ENCODE measurements around the gene CAMKMT. TPM values are rescaled to one million over a fixed set of nuclear protein-coding genes. Genes with fewer than 3 reads are reported as not detected.

The CAMKMT gene
- total RNA-seq, 4 donors from 2014 or later: 2.9 to 18.8 (median 11.2) TPM

GRCh38 chr2:44763275-44763782 lies 401.6 kb downstream of the CAMKMT start:
- H3K27ac ChIP-seq: no peak overlapping the region
- H3K4me1 ChIP-seq: no peaks in the 10 kb centered on the region
- TF ChIP-seq POLR2A (IDR thresholded peaks at IDR 0.05) (no peak), CTCF (IDR thresholded peaks at IDR 0.05) (no peak)
- no peaks in the 10 kb centered on the region for H3K9me3 ChIP-seq
- intact Hi-C loops (cut with DNase I; ENCODE audit: low total_unique reads): no loop called here
- H3K4me3 ChIP-seq: no peak overlapping the region
- no peaks in the 10 kb centered on the region for H3K36me3 ChIP-seq
- DNase-seq: no peak
- H3K27me3 ChIP-seq: no peaks in the 10 kb centered on the region

GRCh38 chr2:44766220-44766619 lies 404.5 kb downstream of the CAMKMT start:
- Histone ChIP-seq H3K4me1 (no peaks in the 10 kb centered on the region), H3K4me3 (no peak overlapping the region), H3K27me3 (no peaks in the 10 kb centered on the region), H3K9me3 (no peaks in the 10 kb centered on the region), H3K27ac (no peak overlapping the region), H3K36me3 (no peaks in the 10 kb centered on the region)
- intact Hi-C loops (cut with DNase I; ENCODE audit: low total_unique reads): no loop called here
- DNase-seq: no peak
- TF ChIP-seq POLR2A (IDR thresholded peaks at IDR 0.05) (no peak), CTCF (IDR thresholded peaks at IDR 0.05) (no peak)

- Histone ChIP-seq H3K27ac (no peak overlapping the region), H3K9me3 (no peaks in the 10 kb centered on the region), H3K27me3 (no peaks in the 10 kb centered on the region), H3K4me3 (no peak overlapping the region), H3K36me3 (no peaks in the 10 kb centered on the region), H3K4me1 (no peaks in the 10 kb centered on the region)
- DNase-seq: no peak
- TF ChIP-seq CTCF (IDR thresholded peaks at IDR 0.05) (no peak), POLR2A (IDR thresholded peaks at IDR 0.05) (no peak)
- intact Hi-C loops (cut with DNase I; ENCODE audit: low total_unique reads): no loop called here
Observed at GRCh38 chr2:44766777-44767176, 405.0 kb downstream of the CAMKMT start.

GRCh38 chr2:44767691-44768090 lies 405.9 kb downstream of the CAMKMT start:
- no peak overlapping the region for H3K4me3 ChIP-seq
- H3K36me3 ChIP-seq: no peaks in the 10 kb centered on the region
- DNase-seq: no peak
- H3K27me3 ChIP-seq: no peaks in the 10 kb centered on the region
- H3K9me3 ChIP-seq: no peaks in the 10 kb centered on the region
- H3K4me1 ChIP-seq: no peaks in the 10 kb centered on the region
- intact Hi-C loops (cut with DNase I; ENCODE audit: low total_unique reads): no loop called here
- no peak for TF ChIP-seq CTCF (IDR thresholded peaks at IDR 0.05)
- TF ChIP-seq POLR2A (IDR thresholded peaks at IDR 0.05): no peak
- no peak overlapping the region for H3K27ac ChIP-seq

GRCh38 chr2:44768438-44769236 lies 406.9 kb downstream of the CAMKMT start:
- H3K27ac ChIP-seq: no peak overlapping the region
- DNase-seq: no peak
- intact Hi-C loops (cut with DNase I; ENCODE audit: low total_unique reads): no loop called here
- no peaks in the 10 kb centered on the region for H3K36me3 ChIP-seq
- no peaks in the 10 kb centered on the region for H3K27me3 ChIP-seq
- no peak for TF ChIP-seq POLR2A (IDR thresholded peaks at IDR 0.05)
- TF ChIP-seq CTCF (IDR thresholded peaks at IDR 0.05): no peak
- H3K4me1 ChIP-seq: no peaks in the 10 kb centered on the region
- no peaks in the 10 kb centered on the region for H3K9me3 ChIP-seq
- no peak overlapping the region for H3K4me3 ChIP-seq
